ENCODE data around the gene PPP1R3F. TPM values are rescaled to one million over a fixed set of nuclear protein-coding genes. Genes with fewer than 3 reads are reported as not detected.
A peak's percentile ranks its signal among the peaks of the same experiment; 100 is the strongest.
"Not testable (repeated sequence)": the region's sequence is repeated elsewhere in the genome, so short reads cannot be mapped to it uniquely, and the experiment has no call there.

The PPP1R3F gene
- total RNA-seq, 4 donors from 2014 or later, result 12.0 to 27.5 (median 17.0) TPM

GRCh38 chrX:49308604-49309269, 39.1 kb downstream of the PPP1R3F start:
- peak overlapping the region in 3 of 4 donors; percentile 54 to 76 (median 67) for H3K27ac ChIP-seq
- H3K4me3 ChIP-seq, result peak overlapping the region; percentile 34 to 40
- peaks cover 0 to 10% (median 6%) of the 10 kb centered on the region in 3 donors for H3K4me1 ChIP-seq
- no peaks in the 10 kb centered on the region for H3K9me3 ChIP-seq
- TF ChIP-seq EP300 (IDR thresholded peaks at IDR 0.05), result no peak
- no peak for TF ChIP-seq POLR2AphosphoS5 (IDR thresholded peaks at IDR 0.05)
- TF ChIP-seq CTCF (IDR thresholded peaks at IDR 0.05), result no peak
- no peak for TF ChIP-seq POLR2A (IDR thresholded peaks at IDR 0.05)
- H3K27me3 ChIP-seq, result no peaks in the 10 kb centered on the region
- peak; percentile 46 for ATAC-seq
- WGBS, 2 donors (ENCODE audit: low coverage in 1 of 2), result 70 to 76% methylated on average over 2 to 9 of the region's 15 CpGs
- no peaks in the 10 kb centered on the region for H3K36me3 ChIP-seq

GRCh38 chrX:49309401-49309981, 39.9 kb downstream of the PPP1R3F start:
- Histone ChIP-seq H3K4me1 (peaks cover 0 to 10% (median 6%) of the 10 kb centered on the region in 3 donors), H3K4me3 (peak overlapping the region; percentile 34 to 40), H3K9me3 (no peaks in the 10 kb centered on the region), H3K27me3 (no peaks in the 10 kb centered on the region), H3K36me3 (no peaks in the 10 kb centered on the region), H3K27ac (peak overlapping the region; percentile 60 to 76 (median 65))
- TF ChIP-seq CTCF (IDR thresholded peaks at IDR 0.05), result no peak
- TF ChIP-seq POLR2A (IDR thresholded peaks at IDR 0.05), result no peak
- no peak for TF ChIP-seq POLR2AphosphoS5 (IDR thresholded peaks at IDR 0.05)
- no peak for TF ChIP-seq EP300 (IDR thresholded peaks at IDR 0.05)
- 20% methylated on average over 8 of the region's 8 CpGs; no CpG with 5 or more reads in 1 of the 2 donors for WGBS, 2 donors (ENCODE audit: low coverage in 1 of 2)
- ATAC-seq, result no peak

- no peaks in the 10 kb centered on the region for H3K36me3 ChIP-seq
- 55 to 68% methylated on average over 2 to 18 of the region's 18 CpGs for WGBS, 2 donors (ENCODE audit: low coverage in 1 of 2)
- no peaks in the 10 kb centered on the region for H3K27me3 ChIP-seq
- no peak overlapping the region for H3K4me3 ChIP-seq
- TF ChIP-seq POLR2AphosphoS5 (IDR thresholded peaks at IDR 0.05) (no peak), POLR2A (IDR thresholded peaks at IDR 0.05) (no peak), EP300 (IDR thresholded peaks at IDR 0.05) (no peak), CTCF (IDR thresholded peaks at IDR 0.05) (no peak)
- no peaks in the 10 kb centered on the region for H3K9me3 ChIP-seq
- ATAC-seq, result no peak
- H3K4me1 ChIP-seq, result peaks cover 0 to 10% (median 6%) of the 10 kb centered on the region in 3 donors
- peak overlapping the region in 2 of 4 donors; percentile 67 to 76 for H3K27ac ChIP-seq
These were observed 40.8 kb downstream of the PPP1R3F start for GRCh38 chrX:49310371-49310770.

- WGBS, 2 donors (ENCODE audit: low coverage in 1 of 2), result 76 to 100% methylated on average over 1 to 2 of the region's 2 CpGs
- Histone ChIP-seq H3K27me3 (no peaks in the 10 kb centered on the region), H3K9me3 (no peaks in the 10 kb centered on the region), H3K4me3 (no peak overlapping the region), H3K4me1 (peaks cover 0 to 10% (median 6%) of the 10 kb centered on the region in 3 donors), H3K27ac (no peak overlapping the region), H3K36me3 (no peaks in the 10 kb centered on the region)
- no peak for ATAC-seq
- no peak for TF ChIP-seq POLR2AphosphoS5 (IDR thresholded peaks at IDR 0.05)
- no peak for TF ChIP-seq CTCF (IDR thresholded peaks at IDR 0.05)
- TF ChIP-seq POLR2A (IDR thresholded peaks at IDR 0.05), result no peak
- TF ChIP-seq EP300 (IDR thresholded peaks at IDR 0.05), result no peak
These were observed 42.6 kb downstream of the PPP1R3F start for GRCh38 chrX:49312176-49312575.

GRCh38 chrX:49316085-49316484, 46.5 kb downstream of the PPP1R3F start:
- TF ChIP-seq EP300 (IDR thresholded peaks at IDR 0.05) (no peak), POLR2A (IDR thresholded peaks at IDR 0.05) (no peak), CTCF (IDR thresholded peaks at IDR 0.05) (no peak)
- Histone ChIP-seq H3K9me3 (no peaks in the 10 kb centered on the region), H3K27me3 (no peaks in the 10 kb centered on the region), H3K27ac (no peak overlapping the region), H3K36me3 (no peaks in the 10 kb centered on the region), H3K4me3 (no peak overlapping the region), H3K4me1 (no peaks in the 10 kb centered on the region)
- no peak for ATAC-seq
- WGBS, 2 donors (ENCODE audit: low coverage in 1 of 2), result 29 to 70% methylated on average over 2 to 4 of the region's 4 CpGs

- not testable (repeated sequence) for H3K9me3 ChIP-seq, H3K4me3 ChIP-seq, H3K4me1 ChIP-seq, H3K27ac ChIP-seq, H3K36me3 ChIP-seq, H3K27me3 ChIP-seq, ATAC-seq
- WGBS, 2 donors (ENCODE audit: low coverage in 1 of 2), result 100% methylated on average over 1 of the region's 16 CpGs; no CpG with 5 or more reads in 1 of the 2 donors
These were observed 52.1 kb downstream of the PPP1R3F start, which contains the start of gene GAGE12J for GRCh38 chrX:49321737-49322136. TSS of gene GAGE12J (plus strand) at chrX:49322037. CDS start at chrX:49323194, 1,157 bp downstream.

- H3K4me1 ChIP-seq, H3K36me3 ChIP-seq, H3K27me3 ChIP-seq, ATAC-seq, H3K9me3 ChIP-seq, H3K27ac ChIP-seq, H3K4me3 ChIP-seq: not testable (repeated sequence)
- WGBS, 2 donors (ENCODE audit: low coverage in 1 of 2), result no CpG with 5 or more reads among the region's 27 CpGs
These were observed 52.7 kb downstream of the PPP1R3F start for GRCh38 chrX:49322266-49322665.
